EL (cell line): Measurements from ENCODE around the gene FRMD1.

Experiments
- DNase-seq: peaks from one replicate; pipeline ENCODE4 v3.0.0-alpha.2; 2016

FRMD1 gene

DNA sequence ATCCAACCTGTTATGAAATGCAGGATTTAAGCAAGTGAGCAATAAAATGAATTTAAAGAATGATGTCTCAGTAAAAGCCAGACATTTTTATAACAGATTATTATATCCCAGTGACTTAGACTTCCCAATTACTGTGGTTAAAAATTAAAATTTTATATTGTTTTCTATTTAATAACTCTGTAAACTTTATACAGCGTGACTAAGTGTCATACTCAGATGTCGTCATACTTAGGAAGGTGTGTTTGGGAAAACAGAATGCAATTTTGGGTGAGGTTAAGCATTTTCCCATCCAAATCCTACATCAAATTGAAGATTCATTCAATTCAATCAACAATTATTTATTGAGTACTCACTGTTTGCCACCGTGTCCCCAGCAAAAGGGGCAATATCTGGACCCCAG is 31.4 kb upstream of the FRMD1 start:
- no peak for DNase-seq

DNA sequence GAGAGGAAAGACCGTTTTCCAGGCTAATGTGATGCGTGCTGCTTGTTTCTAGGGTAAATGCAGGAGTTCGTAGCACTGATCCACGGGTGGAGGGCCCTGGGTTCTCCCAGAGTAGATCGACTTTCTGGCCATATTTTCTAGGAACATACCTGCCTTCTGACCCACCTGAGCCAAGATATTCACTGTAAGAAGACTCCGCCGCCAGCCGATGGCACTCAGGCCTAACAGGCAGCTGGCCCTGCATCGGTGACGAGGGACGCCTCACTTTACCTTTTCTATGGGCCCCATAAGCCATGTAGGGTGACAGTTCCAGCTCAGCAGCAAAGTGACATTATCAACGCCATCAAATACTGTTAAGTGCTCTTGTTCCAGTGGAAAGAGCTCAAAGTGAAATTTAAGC is 30.2 kb upstream of the FRMD1 start:
- no peak for DNase-seq

DNA sequence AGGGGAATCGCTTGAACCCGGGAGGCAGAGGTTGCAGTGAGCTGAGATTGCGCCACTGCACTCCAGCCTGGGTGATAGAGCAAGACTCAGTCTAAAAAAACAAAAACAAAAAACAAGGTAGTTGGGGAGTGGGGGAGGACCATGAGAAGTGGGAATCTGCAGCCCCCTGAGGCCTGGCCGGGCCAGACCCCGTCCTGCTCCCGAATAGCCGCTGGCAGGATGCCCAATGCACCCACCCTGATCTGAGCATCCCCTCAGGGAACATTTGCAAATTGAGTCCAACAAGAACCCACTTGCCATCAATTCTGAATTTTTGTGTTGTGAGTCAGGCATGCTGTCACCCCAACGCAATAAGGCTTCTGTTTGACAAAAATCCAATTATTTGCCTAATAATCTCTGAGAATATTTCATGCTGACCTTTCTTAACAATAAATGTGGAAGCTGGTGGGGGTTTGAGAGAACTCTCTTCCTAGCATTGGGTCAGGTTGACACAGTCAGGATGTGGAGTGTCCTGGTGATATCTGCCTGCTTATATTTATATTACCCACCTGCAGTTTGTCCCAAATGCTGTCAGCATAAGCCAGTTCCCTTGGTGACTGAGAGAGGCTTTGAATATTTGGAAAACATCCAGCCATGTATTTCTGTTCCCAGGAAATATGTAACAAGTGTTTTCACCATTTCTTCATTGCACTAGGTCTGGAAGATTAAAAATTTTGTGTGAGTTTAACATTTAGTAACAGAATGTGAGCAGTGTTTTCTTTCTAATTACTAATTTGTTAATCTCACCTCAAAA is 28.4 kb upstream of the FRMD1 start:
- DNase-seq: peak; percentile 29

DNA sequence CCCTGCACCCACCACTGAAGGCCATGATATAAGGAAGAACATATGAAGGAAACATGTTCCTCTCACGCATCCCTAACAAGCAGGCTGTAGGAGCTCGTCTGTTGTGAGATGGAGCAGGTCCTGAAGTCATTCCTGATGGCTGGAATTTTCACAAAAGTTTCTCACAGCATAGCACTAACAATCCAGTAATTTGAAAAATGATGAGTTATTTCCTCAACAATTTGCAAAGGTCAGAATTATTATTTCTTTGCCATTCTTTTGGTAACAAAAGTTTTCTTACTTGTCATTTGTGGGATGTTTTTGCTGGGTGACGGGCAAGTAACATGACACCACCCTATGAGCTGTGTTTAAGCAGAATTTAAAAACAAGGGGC is 27.6 kb upstream of the FRMD1 start:
- peak; percentile 48 for DNase-seq

DNA sequence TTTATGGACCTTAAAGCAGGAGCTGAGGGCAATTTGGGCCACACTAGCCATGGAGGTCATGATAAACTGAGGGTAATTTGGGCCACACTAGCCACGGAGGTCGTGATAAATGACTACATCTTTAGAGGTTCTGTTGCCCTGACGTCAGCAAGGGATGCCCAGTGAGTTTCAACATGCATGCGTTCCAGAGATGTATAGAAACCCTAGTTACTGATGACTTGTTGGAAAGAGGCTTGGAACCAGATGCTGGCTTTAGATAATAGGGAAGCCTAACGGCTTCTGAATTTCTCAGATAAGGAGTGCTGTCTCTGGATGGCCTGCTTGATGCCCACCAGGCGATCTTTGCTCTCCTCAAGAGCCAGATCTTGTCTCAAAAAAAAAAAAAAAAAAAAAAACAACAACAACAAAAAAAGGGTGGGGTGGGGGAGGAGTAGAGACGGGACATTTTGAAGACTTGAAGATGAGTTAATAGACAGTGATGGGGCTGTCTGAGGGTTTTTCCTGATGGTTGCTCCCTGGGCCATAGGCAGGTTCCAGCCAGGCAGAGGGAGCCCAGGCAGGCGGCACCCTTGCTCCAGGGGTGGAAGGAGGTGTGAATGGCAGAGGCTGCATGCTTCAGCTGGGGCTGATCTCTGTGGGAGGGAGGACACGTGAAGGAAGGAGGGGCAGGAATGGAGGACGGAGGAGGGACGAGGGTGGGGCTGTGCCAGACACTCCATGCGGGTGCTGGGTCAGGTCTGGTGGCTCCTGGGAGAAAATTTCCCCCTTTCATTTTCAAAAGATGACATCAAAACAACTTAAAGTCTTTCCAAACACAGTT is 27.0 kb upstream of the FRMD1 start:
- no peak for DNase-seq

DNA sequence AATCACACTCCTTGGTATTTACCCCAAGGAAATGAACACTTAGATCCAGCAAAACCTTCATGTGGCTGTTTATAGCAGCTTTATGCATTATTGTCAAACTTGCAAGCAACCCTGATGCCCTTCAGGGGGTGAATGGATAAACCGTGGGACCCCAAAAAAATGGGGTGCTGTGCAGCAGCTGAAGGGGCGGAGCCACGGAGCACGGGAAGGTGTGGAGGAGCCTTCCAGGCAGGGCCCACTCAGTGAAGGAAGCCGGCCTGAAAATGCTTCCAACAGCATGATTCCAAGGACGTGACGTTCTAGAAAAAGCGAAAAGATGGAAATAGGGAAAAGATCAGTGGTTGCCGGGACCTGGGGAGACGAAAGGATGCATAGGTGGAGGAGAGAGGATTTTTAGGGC is 25.6 kb upstream of the FRMD1 start:
- DNase-seq: no peak

DNA sequence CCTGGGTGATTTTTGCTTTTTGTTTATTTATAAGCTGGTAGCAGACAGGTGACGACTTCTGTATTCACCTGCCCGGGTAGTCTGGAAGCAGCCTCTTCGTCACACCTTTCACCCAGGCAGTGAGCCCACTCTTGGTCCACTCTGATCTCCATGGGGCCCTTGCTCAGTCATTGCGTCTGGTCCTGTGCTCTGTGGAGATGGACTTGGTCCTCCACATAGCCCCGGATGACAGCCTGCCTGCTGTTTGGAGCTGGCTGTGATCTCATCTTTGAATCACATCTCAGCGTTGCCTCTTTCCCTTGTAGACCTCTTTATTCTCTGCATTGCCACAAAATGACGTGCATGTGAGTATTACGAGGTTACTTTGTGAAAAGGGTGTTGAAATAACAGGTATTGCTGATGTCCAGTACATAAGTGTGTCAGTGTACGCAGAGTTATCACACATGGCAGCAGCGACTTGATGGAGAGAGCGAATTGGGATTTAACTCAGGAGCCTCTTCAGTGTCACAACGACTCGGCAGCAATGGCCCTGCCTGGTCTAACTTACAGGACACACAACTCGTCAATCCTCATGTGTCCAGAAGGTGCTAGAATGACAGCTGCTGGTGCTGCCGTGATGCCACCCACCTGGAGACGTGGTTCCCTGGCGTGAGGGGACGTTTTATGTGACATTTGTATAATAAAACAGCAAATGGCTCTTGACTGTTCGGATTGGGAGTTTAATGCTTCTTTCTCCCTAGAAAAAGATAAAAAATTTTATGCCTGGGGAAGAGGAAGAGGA is 24.2 kb upstream of the FRMD1 start:
- DNase-seq: no peak

DNA sequence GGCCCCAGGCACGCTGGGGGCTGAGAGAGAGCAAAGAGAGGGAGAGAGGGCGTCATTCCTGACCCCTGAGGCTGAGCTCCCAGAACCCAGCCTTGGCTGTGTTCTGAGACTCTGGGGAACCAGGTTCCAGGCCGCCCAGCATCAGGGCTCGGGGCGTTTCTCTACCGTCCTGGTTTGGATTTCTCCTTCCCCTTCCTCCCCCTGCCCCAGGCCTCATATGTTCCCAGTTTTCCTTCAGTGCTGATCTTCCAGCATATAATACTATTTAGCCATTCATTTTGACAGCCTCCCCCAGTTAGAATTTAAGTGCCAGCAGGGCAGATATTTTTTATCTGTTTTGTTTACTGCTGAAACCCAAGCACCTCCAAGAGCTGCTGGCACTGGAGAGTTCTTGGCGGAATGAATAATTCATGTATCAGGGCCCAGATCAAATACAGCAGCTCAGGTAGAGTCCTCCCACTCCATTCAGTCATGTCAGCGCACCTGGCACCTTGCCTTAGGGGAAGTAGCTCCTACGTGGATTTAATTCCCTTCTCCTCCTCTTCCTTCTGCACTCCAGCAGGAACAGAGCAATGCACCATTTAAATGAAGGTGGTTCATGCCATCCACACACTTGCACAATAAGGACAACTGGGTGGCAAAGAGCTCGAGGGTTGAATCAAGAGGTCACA is 23.4 kb upstream of the FRMD1 start:
- DNase-seq: no peak

DNA sequence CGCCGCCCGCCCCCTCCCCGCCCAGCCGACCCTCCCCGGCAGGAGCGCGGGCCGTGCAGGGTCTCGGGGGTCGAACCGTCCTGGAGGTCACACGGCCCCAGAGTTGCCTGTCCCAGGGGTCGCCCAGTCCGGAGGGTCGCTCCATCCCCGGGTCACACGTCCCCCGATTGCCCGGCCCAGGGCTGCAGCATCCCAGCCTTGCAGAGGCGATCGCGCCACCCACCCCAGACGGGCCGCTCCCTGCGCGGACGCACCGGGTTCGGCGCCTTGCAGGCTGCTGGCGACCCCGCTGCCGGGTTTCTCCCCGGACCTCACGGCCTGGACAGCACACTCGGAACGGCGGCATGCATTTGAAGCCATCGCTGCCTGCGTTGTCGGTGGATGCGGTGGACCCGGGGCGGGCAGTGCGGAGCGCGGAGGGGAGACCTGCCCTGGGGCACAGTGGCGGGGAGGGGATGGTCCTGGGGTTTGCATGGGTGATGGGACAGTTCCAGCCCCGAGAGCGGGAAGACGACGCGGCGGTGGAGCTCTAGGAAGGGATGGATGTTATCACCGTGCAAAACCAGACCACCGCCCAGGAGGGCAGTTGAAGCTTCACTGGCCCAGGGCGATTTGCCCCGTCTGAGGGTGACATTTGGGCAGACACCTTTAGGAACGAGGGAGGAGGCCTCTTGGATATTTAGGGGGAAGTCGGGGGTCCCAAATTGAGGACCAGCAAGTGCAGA is 22.7 kb upstream of the FRMD1 start:
- no peak for DNase-seq

DNA sequence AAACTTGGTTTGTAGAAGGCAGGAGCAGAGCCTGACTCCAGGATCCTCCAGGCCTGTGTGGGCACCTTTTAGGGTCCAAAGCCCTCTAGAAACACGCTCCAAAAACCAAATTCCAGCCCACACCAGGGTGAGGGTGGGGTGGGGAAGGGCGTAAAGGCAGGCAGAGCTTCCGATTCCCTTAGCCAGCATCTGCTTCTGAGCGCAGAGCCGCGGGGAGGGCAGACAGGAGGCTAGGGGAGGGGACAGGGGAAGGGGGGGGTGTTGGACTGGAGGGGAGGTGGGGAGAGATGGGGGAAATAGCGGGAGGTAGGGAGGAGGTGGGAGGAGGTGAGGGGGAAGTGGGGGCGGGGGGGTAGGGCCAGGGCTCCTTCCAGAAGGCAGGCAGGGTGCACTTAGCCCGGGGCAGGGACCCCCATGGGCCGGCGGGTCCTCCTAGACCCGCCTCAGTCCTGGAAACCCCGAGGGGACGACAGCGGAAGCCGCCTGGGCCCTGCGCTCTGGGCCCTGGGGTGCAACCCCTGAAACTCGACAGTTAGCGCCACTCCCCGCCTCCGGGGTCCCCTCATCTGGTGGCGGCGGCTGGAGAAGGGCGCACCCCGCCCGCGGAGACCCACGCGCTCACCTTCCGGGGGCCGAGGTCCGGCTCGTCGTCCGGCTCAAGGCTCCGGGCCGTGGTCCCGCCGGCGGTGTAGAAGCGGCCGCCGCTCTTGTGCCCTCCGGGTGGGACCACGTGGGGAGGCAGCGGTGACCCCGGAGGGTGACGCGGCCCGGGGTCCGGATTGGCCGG is 22.0 kb upstream of the FRMD1 start:
- DNase-seq: no peak

DNA sequence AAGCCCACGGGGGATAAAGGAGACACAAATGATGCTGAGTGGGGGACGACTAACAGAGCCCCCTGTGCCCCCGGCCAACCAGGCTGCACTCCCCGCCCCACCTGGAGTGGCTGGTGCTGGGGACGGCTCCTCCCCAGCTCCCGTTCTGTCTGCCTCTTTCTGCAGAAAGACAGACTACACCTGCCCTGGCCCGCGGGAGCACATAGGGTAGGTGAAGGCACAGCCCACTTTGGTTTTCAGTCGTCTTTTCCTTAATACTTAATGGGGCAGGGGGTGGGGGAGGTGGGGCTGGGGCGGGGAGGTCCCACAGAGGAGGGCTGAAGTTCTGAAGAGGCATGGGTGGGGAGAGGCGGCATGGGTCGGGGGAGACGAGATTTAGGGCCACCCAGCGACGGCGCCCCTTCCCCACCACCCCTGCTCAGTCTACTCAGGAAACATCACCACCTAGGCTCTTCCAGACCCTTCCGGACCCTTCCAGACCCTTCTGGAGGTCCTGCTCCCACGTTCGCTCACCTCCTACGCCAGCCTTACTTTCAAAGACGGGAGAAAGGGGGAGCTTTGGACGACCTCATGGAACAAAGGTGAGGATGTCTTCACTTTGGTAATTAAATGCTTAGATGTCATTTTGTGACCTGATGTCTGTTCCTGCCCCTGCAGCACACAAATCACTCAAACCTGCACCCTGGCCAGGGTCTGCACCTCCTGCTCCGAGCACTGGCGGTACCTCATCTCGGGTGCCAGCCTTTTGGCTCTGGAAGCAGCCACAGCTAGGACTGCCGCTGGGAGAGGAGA is 21.2 kb upstream of the FRMD1 start:
- no peak for DNase-seq

DNA sequence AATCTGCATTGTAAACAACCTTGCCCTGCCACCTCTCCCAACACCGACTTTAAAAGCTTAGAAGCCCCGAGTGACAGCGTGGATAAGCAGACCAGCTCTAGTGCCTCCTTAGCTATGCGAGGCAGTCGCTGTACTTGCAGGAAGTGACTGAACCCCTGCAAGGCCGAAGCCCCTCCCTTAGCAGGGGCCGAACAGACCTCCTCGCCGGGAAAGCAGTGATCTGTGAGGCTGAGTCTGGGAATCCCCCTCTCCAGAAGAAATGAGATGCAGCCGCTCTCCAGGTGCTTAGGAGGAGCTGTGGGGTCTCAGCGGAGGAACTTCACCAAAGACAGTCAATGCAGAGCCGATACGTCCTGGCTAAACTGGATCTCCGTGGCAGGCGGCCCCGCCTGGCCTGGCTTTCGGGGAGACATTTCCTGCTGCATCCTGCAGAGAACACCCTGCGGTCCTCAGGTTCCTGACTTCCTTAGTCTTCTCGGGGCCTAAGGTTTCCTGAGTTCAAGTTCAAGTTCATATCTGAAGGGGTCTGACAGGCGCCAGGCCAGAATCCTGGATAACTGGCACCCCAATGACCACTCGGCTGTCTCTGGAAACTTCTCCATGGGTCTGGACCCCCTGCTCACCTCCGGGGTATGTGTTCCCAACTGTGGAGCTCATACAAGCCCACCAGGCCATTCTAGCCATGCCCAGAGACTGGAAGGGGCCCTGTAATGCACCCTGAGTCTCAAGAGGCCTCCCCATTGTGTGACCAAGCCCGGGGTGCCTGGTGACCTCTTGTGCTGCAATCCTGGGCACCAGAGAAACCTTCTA is 20.4 kb upstream of the FRMD1 start:
- no peak for DNase-seq

DNA sequence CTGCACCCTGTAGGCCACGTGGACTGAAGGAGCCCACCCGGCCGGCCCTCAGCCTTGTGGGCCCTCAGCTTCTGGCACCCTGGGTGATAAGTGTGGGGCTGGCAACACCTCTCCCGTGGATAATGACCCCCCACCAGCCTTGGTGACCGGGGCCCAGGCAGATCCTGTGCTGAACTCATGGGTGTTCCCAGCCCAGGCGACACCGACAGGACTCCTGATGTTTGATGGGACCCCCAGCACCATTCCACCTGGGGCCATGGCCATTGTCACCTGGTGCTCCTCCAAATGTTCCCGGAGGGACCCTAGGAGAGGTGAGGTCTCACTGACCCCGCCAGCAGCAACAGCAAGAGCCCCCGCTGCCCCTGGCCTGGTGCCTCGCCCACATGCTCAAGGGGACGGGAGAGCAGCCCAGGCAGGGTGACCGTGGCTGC is 19.4 kb upstream of the FRMD1 start:
- DNase-seq: no peak

DNA sequence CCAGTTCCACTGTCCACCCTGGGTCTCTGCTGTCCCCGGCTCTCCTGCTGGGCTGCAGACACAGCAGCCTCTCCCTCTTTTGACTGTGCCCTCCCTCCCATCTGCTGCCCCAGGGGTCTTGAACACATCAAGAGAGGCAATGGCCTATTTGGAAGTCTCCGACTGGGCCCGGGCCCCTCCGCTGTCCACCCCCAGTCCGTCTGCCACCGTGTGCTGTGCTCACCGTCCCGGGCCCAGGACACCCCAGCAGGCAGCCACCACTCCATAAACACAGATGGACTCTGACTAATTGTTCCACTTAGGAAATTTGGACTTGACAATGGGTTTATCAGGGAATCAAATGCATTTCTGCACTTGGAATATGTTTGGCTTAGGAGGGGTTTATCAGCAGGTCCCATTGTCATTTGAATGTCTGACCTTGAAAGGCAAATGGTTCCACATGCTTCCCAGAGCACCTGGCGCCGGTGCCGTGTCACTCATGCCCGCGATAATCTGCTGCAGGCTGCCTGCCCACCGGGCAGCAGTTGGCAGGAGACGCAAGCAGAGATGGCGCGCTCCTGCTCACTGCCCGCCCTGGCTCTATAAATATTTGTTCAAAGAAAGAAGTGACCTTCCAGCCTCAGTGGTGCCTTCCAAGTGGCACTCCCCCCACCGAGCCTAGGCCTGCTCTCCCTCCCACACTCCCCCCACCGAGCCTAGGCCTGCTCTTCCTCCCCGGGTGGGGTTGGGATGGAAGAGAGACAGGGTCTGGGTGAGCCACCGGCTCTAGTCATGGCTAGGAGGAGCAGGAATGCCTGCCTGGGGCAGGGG is 18.8 kb upstream of the FRMD1 start:
- DNase-seq: no peak

DNA sequence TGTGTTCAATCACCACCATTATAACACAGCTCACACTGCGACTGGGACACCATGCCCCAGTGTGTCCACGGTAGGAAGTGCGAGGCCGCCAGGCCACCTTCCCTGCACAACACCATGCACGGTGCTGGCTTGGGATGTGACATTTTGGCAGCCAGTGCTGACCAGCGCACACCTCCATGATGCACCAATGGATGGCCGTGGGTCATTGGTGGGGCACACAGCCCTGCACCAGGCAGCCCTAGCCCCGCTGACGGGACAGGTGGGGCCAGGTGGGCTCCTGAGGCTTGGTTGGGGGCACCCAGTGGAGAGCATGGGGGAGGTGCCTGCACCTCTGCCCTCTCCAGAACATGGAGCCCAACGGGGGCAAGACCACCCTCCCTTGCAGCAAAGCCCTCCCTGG is 18.2 kb upstream of the FRMD1 start:
- no peak for DNase-seq

DNA sequence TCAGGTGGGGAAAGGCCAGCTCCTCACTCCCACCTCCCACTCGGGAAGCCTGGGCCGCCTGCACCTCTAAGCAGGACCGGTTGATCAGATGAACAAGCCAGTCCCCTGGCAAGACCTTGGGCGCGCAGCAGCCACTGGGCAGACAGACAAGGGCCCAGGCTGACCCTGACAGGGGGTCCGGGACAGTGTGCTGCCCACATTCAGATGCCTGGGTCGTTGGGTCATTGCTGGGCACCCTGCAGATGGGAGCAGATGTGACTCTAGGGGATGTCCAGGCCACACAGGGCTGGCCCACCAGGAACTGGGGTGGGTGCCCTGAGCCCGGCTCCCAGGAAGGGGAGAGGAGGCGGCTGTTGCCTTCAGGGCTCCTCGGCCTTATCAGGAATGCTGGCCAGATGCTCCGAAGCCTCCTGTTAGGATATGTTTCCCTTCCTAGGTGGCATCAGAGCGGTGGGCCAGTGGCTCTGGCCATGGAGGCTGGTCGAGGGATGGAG is 17.3 kb upstream of the FRMD1 start:
- no peak for DNase-seq

DNA sequence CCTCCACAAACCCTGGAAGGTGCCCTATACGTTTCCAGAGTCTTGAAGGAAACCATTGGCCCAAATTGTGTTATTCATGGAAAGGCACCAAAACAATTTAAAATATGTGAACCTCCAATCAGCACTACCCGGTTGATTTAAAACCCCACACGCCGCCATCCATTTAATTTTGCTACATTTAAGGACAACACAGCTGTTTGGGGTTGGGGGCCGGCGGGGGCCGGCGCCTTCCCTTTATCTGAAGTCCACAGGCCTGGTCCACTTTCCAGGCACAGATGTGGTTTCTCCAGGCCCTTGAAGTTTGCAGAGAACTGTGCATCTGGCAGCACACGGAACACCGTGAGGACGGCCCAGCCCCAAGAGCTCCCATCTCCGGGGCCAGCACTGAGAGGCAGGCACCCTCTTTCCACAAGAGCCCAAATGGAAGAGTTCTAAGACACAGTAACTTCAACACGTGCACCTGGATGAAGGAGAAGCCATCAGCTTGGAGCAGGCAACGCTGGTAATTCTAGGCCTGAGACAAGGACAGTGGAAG is 16.8 kb upstream of the FRMD1 start:
- DNase-seq: no peak

DNA sequence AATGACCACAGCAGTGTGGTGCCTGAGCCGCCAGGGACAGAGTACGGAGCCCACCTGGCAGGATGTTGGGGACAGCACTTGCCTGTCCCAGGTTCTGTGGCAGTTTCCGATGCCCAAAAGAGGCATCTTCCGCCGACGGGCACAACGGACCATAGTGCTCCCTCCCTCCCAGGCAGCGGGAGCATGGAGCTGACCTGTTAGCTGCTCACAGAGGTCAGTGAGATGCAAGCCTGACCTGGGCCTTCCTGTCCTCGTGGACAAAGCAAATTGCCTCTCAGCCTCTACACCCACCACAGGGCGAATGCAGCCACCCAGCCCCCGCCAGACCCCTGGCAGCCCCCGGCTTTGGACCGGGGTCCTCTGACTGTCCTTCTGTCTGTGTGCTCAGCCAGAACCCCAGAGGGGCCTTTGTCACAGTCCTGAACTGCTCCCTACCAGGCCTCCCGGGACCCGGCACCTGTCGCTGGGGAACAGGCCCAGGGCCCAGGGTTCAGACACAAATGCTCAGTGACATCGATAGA is 16.2 kb upstream of the FRMD1 start:
- no peak for DNase-seq
